Transverse colon (tissue), 4 donors: Measurements from ENCODE around the gene MYO16.

Experiments used
- CTCF ChIP-seq, 5 experiments: fragments of 200-600 bp in 3 of 5; fragments of 450-650 bp in 2 of 5; sonication (generic) in 3 of 5; IDR thresholded peaks; 1 replicate in 2 of 5; 2 replicates in 3 of 5; pipeline ENCODE4 v1.5.1; 2016 to 2017; ENCODE audit warnings: antibody characterized with exemption in 5 of 5, inconsistent platforms in 3 of 5, mild to moderate bottlenecking in 2 of 5, moderate library complexity in 1 of 5
- EP300 ChIP-seq: sonication (generic); formaldehyde crosslinking; IDR thresholded peaks from one replicate; pipeline ENCODE4 v1.6.1; 2017; ENCODE audit warnings: antibody characterized with exemption, low read depth
- POLR2A ChIP-seq: fragments of 450-650 bp; IDR thresholded peaks from one replicate; pipeline ENCODE4 v1.6.1; 2016; ENCODE audit warnings: antibody characterized with exemption, mild to moderate bottlenecking, moderate library complexity
- POLR2AphosphoS5 ChIP-seq, 3 donors: sonication (generic); formaldehyde crosslinking; IDR thresholded peaks; one replicate each; pipeline ENCODE4 v1.6.1; 2016; ENCODE audit warnings: antibody characterized with exemption in 3 of 3

DNA sequence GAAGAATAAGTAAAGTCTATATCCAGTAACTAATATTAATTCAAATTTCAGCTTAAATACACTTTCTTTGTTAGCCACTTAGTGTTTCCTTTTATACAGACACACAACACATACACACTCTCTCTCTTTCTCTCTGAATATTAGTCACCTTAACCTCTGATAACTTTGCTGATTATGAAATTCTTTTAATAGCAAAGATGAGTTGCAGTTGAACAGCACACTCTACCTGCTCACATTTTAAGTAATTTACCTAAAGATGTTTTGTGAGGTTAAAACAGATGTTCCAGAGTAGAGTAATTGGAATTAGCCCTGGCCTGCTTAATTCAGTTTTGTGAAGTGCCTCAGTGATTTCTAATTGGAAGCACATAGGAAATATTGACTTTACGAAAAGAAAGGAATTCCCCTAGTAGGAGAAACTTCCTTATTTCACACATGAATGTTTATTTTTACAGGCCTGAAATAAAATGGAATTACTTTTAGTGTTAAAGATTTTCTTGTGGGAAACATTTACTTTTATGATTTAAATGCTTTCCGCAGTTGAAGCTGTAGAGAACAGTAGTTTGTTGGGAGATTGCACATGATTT is 184.3 kb downstream of the MYO16 start:
- TF ChIP-seq CTCF (IDR thresholded peaks at IDR 0.05) (no peak), EP300 (no peak), POLR2AphosphoS5 (IDR thresholded peaks at IDR 0.05) (no peak), POLR2A (no peak)
